Stimulated activated CD4-positive, alpha-beta T cell treated with anti-CD3 and anti-CD28 coated beads, Interleukin-1b, Interleukin-23, amount 100 ng/mL, for 24 hours (primary cell): Measurements from ENCODE around the gene RPAP2.
"Not testable (repeated sequence)": the region's sequence is repeated elsewhere in the genome, so short reads cannot be mapped to it uniquely, and the experiment has no call there.

Experiments
- DNase-seq, 4 experiments: peaks; one replicate each; pipeline ENCODE4 v3.0.0-alpha.2; 2020; ENCODE audit warnings: low read depth in 4 of 4, low spot score in 1 of 4

The RPAP2 gene

GRCh38 chr1:92323473-92324453 lies 24.9 kb downstream of the RPAP2 start:
- DNase-seq = no peak

GRCh38 chr1:92324784-92325183 lies 25.9 kb downstream of the RPAP2 start:
- DNase-seq = no peak

GRCh38 chr1:92326681-92327080 lies 27.8 kb downstream of the RPAP2 start:
- no peak for DNase-seq

DNA sequence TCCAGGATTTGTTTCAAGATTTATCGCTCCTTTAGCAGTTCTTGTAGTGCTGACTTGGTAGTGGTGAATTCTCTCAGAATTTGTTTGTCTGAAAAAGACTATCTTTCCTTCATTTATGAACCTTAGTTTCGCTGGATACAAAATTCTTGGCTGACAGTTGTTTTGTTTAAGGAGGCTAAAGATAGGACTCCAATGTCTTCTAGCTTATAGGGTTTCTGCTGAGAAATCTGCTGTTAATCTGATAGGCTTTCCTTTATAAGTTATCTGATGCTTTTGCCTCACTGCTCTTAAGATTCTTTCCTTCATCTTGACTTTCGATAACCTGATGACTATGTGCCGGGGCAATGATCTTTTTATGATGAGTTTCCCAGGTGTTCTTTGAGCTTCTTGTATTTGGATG lies 28.9 kb downstream of the RPAP2 start:
- DNase-seq = no peak

GRCh38 chr1:92329347-92330129 lies 30.7 kb downstream of the RPAP2 start:
- DNase-seq = no peak

DNA sequence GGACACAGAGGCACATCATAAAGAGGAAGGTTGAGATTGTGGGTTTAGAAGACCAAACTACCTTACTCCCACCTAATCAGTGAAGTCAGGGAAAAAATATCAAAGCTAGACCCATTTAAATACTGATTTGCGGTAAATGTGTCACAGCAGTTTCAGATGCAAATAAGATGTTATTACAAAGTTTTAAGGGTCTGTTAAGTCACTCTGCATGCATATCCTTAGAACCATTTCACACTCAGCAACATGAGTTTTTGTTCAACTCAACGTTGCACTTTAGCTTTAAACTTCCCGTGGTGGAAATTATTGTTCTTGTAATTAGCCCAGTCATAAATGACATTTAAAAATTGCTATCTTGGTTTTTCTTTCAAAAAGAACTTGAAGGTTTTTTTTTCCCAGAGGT lies 34.8 kb downstream of the RPAP2 start:
- no peak for DNase-seq

DNA sequence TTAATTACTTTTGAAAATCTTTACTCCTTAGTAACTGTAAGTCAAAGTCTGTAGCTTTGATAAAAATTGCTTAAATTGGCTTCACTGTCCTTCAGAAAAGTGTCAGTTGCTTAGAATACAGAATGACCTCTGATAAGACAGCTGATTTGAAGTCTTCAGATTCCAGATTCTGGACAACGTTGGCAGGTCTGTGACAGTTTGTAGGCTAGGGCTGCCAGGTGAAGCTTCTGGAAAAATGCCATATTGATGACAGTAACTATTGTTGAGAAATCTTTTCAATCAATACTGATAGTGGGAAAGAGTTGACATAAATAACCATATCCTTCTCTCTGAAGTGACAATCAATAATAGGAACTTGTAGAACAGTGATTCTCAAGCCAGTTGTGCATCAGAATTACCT lies 41.3 kb downstream of the RPAP2 start:
- no peak for DNase-seq

- no peak for DNase-seq
Observed at GRCh38 chr1:92342401-92342800, 43.5 kb downstream of the RPAP2 start.

DNA sequence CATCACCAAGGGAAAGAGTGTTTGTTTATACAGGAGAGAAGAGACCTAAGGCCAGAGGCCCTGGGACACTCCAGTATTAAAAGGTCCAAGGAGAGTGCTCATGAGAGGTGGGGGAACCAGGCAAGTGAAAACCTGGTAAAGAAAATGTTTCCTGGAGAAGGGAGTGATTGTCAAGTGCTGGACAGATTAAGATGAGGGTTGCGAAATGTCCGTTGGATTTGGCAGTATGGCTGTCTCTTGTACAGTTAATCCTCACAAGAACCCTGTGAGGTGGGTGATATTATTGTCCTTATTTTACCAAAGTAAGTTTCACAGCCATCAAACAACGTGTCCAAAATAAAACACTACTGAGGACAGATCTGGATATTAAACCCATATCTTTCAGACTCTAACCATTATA lies 44.2 kb downstream of the RPAP2 start:
- no peak for DNase-seq

- DNase-seq = no peak
Observed at GRCh38 chr1:92346866-92347640, 48.2 kb downstream of the RPAP2 start.

GRCh38 chr1:92352856-92353255 lies 54.0 kb downstream of the RPAP2 start:
- no peak for DNase-seq

DNA sequence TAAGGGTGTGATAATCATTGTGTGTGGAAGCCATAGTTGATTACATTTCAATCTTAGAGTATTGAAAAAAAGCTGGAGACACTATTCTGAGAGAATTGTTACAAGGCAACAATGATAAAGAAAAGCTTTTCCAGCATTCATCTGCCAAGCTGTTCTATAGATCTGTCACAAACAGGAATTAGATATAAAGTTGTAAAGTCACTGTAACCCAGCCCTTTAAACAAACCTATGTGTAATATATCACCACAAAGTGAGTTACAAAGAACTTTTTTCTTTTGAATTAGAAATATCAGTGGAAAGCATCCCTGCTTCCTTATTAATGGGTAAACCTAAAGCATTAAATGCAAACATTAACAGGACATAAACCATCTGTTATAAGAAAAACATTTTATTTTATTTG lies 55.4 kb downstream of the RPAP2 start:
- no peak for DNase-seq

GRCh38 chr1:92356956-92357355 lies 58.1 kb downstream of the RPAP2 start:
- no peak for DNase-seq

DNA sequence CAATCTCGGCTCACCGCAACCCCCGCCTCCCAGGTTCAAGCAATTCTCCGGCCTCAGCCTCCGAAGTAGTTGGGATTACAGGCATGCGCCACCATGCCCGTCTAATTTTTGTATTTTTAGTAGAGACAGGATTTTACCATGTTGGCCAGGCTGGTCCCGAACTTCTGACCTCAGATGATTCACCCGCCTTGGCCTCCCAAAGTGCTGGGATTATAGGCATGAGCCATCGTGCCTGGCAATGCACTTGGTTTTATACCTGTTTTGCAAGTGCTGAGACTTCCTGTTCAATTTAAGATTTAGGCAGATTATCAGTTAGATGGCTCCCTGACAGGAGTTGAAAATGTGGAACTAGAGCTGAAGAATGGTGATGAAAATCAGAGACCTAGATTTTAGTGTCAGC lies 60.5 kb downstream of the RPAP2 start:
- not testable (repeated sequence) for DNase-seq

- no peak for DNase-seq
Observed at GRCh38 chr1:92359986-92360385, 61.1 kb downstream of the RPAP2 start.

DNA sequence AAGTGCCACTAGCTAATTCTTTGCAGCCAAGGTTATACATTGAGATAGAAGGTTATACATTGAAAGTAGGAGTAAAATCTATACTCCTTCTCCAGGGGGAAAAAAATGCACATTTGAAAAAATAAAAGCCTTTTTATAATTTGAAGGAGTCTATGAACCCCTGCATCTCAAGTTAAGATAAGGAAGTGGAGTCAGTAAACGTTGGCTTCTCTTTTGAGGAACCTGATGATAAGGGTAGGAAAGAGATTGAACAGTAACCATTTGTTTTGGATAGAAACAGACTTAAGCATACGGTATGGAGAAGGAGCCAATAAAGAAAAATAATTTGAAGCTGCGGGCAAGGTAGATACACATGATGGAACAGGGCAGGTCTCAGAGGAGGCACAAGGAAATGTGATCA lies 64.1 kb downstream of the RPAP2 start:
- DNase-seq = no peak

DNA sequence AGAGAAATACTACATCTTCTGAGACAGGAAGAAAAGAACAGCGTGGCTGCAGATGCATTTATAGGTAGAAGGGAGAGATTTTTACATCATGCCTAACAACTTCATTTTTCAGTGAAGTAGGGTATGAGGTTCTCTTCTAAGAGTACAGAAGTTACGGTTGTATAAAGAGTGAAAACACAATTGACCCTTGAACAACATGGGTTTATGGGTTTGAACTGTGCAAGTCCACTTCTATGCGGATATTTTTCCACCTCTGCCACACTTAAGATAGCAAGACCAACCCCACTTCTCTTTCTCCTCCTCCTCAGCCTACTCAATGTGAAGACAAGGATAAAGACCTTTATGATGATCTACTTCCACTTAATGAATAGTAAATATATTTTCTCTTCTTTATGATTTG lies 64.5 kb downstream of the RPAP2 start:
- no peak for DNase-seq

DNA sequence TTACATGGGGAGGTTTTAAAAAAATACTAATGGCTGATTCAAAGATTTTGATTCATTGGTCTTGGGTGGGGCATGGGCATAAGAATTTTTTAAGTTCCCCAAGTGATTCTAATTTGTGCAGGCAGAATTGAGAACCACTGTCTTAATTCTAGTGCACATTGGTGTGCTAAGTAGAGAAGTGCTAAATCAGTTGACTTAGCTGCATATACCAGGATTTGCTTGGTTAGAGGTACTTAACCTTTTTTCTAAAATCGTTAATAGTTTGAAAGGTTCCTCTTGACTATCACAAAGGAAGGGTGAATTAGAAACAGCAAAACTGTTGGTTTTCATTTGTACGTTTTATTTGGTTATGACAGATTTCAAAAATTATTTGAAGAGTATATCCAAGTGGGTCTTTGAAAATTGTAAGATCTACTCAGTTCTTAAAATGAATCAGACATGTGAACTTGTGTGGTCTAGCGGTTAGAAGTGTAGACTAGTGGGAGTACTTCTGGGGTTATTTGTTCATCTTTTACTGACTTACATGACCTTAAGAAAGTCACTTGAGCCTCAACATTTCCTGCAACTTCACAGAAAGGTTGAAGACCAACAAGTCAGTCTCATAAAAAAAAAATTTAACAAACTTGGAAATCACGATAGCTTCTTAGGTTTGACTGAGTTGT lies 66.7 kb downstream of the RPAP2 start:
- no peak for DNase-seq

DNA sequence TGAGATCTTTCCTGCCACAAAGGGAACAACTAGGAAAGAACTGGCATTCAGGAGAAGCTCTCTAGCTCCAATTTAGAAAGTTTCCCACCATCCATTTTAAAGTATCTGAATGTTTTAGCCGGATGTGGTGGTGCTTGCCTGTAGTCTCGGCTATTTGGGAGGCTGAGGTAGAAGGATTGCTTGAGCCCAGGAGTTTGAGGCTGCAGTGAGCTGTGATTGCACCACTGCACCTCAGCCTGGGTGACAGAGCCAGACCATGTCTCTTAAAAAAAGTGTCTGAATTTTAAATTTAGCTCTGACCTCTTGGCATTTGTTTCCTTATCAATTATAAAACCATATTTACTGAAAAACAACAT lies 67.2 kb downstream of the RPAP2 start:
- no peak for DNase-seq

DNA sequence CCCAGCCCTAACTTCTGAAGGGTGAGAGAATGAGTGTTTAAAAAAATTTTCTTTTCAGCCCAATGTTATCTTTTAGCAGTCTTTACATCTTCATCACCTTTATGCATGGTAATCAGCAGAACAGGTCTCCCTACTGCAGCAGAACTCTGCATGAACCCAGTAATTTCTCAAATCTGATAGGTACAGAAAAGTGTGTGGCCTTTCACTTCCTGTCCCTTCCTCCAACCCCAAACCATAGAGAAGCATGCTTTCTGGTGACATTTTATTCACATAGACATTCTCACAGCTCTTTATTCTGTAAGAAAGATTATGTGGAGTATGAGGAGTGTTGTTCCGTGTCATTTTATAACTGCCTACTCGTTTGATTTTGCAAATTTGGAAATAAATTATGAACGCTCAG lies 68.6 kb downstream of the RPAP2 start:
- no peak for DNase-seq

DNA sequence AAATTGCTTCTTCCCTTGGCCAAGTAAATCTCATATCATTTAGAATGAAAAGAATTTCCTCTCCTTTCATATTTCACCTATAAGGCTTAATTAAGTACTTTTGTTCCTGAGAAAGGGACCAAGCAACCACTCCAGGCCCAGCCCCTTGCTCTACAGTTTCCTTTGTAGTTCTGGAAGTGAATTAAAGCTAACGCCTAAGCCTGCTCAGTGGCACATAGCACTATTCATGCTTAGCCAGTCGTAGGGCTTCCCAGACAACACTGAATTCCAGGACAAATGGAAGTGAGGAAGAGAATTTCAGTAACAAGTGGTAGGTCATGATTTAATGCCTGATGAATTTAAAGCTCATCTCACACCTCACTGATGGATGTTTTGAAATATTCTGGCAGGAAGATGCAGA lies 73.3 kb downstream of the RPAP2 start:
- DNase-seq = no peak
